SK-N-SH (cell line): ENCODE data around the gene TTC28. TPM values are rescaled to one million over a fixed set of nuclear protein-coding genes. Genes with fewer than 3 reads are reported as not detected.

ENCODE experiments used
- CTCF ChIA-PET: fragments of 300-600, 350-600 bp; formaldehyde crosslinking; extraction: SDS; loops from one replicate; lab custom pipeline; 2021; lab: Yijun Ruan, JAX
- POLR2A ChIA-PET: fragments of 350-600 bp; sonication (Branson Sonifier 250); formaldehyde crosslinking; extraction: SDS; loops from one replicate; lab custom pipeline; 2020; ENCODE audit warnings: antibody characterized with exemption, inconsistent platforms; lab: Yijun Ruan, JAX
- DNase-seq: peaks from one replicate; pipeline ENCODE4 v3.0.0; 2012
- H2AFZ ChIP-seq: fragments of 200-600 bp; sonication (generic); 2 replicates; pipeline ENCODE4 v1.8.1; 2016; ENCODE audit warnings: antibody characterized with exemption, mild to moderate bottlenecking, low read depth
- H3F3A ChIP-seq: fragments of 200-600 bp; sonication (generic); replicated peaks from 2 replicates; pipeline ENCODE3; 2016; ENCODE audit warnings: antibody characterized with exemption, mild to moderate bottlenecking; ENCODE audit not compliant: insufficient read depth
- H3K27ac ChIP-seq, 2 experiments: fragments of 200-500 bp in 1 of 2; fragments of 200-600 bp in 1 of 2; sonication (Bioruptor generic) in 1 of 2; sonication (generic), shearing (Covaris generic) in 1 of 2; 2 replicates each; pipeline versions ENCODE4 v1.5.1 to v1.6.1; 2014 to 2016; ENCODE audit warnings: low read depth in 2 of 2, inconsistent platforms in 1 of 2, low read length in 1 of 2, mild to moderate bottlenecking in 1 of 2, mixed read lengths in 1 of 2
- H3K27me3 ChIP-seq: fragments of 200-600 bp; sonication (generic), shearing (Covaris generic); 2 replicates; pipeline ENCODE4 v1.6.1; 2016; ENCODE audit warnings: mixed run types; ENCODE audit not compliant: insufficient read depth
- H3K36me3 ChIP-seq, 2 experiments: fragments of 200-500 bp in 1 of 2; fragments of 200-600 bp in 1 of 2; sonication (Bioruptor generic) in 1 of 2; sonication (generic) in 1 of 2; replicated peaks in 1 of 2; 2 replicates each; pipeline versions ENCODE3 to v1.5.1; 2014 to 2016; ENCODE audit warnings: low read length in 1 of 2, mild to moderate bottlenecking in 1 of 2; ENCODE audit not compliant: insufficient read depth in 2 of 2, control insufficient read depth in 1 of 2
- H3K4me1 ChIP-seq, 2 experiments: fragments of 200-500 bp in 1 of 2; fragments of 200-600 bp in 1 of 2; sonication (Bioruptor generic) in 1 of 2; sonication (generic), shearing (Covaris generic) in 1 of 2; 2 replicates each; pipeline versions ENCODE4 v1.5.1 to v1.6.1; 2014 to 2016; ENCODE audit warnings: low read depth in 1 of 2, low read length in 1 of 2, mixed run types in 1 of 2; ENCODE audit not compliant: insufficient read depth in 2 of 2, control insufficient read depth in 1 of 2
- H3K4me2 ChIP-seq: fragments of 200-600 bp; sonication (generic), shearing (Covaris generic); 2 replicates; pipeline ENCODE4 v1.6.1; 2017; ENCODE audit warnings: mixed run types
- H3K4me3 ChIP-seq, 2 experiments: fragments of 200-500 bp in 1 of 2; fragments of 200-600 bp in 1 of 2; sonication (Bioruptor generic) in 1 of 2; sonication (generic), shearing (Covaris generic) in 1 of 2; 2 replicates each; pipeline versions ENCODE4 v1.5.1 to v1.8.1; 2014 to 2016; ENCODE audit warnings: low read depth in 2 of 2, inconsistent platforms in 1 of 2, low read length in 1 of 2, mild to moderate bottlenecking in 1 of 2, mixed read lengths in 1 of 2, moderate library complexity in 1 of 2
- H3K79me2 ChIP-seq: fragments of 200-600 bp; sonication (generic); 2 replicates; pipeline ENCODE4 v1.8.1; 2017; ENCODE audit warnings: mild to moderate bottlenecking; ENCODE audit not compliant: insufficient read depth
- H3K9ac ChIP-seq: fragments of 200-600 bp; sonication (generic); 2 replicates; pipeline ENCODE4 v1.6.1; 2017; ENCODE audit warnings: mixed run types
- H3K9me2 ChIP-seq: fragments of 200-600 bp; sonication (generic); 2 replicates; pipeline ENCODE4 v1.6.1; 2017; ENCODE audit warnings: mixed run types
- H3K9me3 ChIP-seq: fragments of 200-600 bp; sonication (generic); 2 replicates; pipeline ENCODE4 v1.6.1; 2017; ENCODE audit warnings: mixed run types, mild to moderate bottlenecking, moderate library complexity
- H4K20me1 ChIP-seq: fragments of 200-600 bp; sonication (generic); 2 replicates; pipeline ENCODE4 v1.6.1; 2017; ENCODE audit warnings: mild to moderate bottlenecking, mixed run types; ENCODE audit not compliant: insufficient read depth
- CHD2 ChIP-seq: fragments of 150-350 bp; IDR thresholded peaks from 2 replicates; pipeline ENCODE4 v1.6.1; 2018; ENCODE audit warnings: low read length; ENCODE audit not compliant: partially characterized antibody
- ELF1 ChIP-seq: IDR thresholded peaks from 2 replicates; pipeline ENCODE4 v1.4.0; 2012
- FOSL2 ChIP-seq: IDR thresholded peaks from 2 replicates; pipeline ENCODE4 v1.4.0; 2012; ENCODE audit warnings: low read depth, mild to moderate bottlenecking, moderate library complexity, borderline replicate concordance
- FOXM1 ChIP-seq: IDR thresholded peaks from 2 replicates; pipeline ENCODE4 v1.4.0; 2012; ENCODE audit warnings: low read depth, mild to moderate bottlenecking
- GATA2 ChIP-seq: sonication (generic); formaldehyde crosslinking; IDR thresholded peaks from 2 replicates; pipeline ENCODE4 v1.5.0; 2020; ENCODE audit warnings: mild to moderate bottlenecking, missing genetic modification reagents
- JUND ChIP-seq: IDR thresholded peaks from 2 replicates; pipeline ENCODE4 v1.4.0; 2012
- MEF2A ChIP-seq: IDR thresholded peaks from 2 replicates; pipeline ENCODE4 v1.4.0; 2012; ENCODE audit warnings: low read depth, borderline replicate concordance
- POLR2AphosphoS5 ChIP-seq: IDR thresholded peaks from 2 replicates; pipeline ENCODE4 v1.6.1; 2012; ENCODE audit warnings: low read depth, low read length
- RAD21 ChIP-seq: IDR thresholded peaks from 2 replicates; pipeline ENCODE4 v1.6.1; 2012; ENCODE audit warnings: mild to moderate bottlenecking, low read length
- RCOR1 ChIP-seq: fragments of 150-350 bp; IDR thresholded peaks from 2 replicates; pipeline ENCODE4 v1.6.1; 2017; ENCODE audit warnings: antibody characterized with exemption, low read length
- RXRA ChIP-seq: IDR thresholded peaks from 2 replicates; pipeline ENCODE4 v1.4.0; 2012; ENCODE audit warnings: low read depth, mild to moderate bottlenecking, borderline replicate concordance
- SMC3 ChIP-seq: IDR thresholded peaks from 2 replicates; pipeline ENCODE4 v1.6.1; 2012; ENCODE audit warnings: low read depth, low read length, improper control_type of control experiment
- TCF12 ChIP-seq: IDR thresholded peaks from 2 replicates; pipeline ENCODE4 v1.4.0; 2012
- TEAD4 ChIP-seq: IDR thresholded peaks from 2 replicates; pipeline ENCODE4 v1.4.0; 2012; ENCODE audit warnings: mild to moderate bottlenecking, borderline replicate concordance; ENCODE audit not compliant: insufficient read depth
- WGBS: methylation state at CpG from one replicate; pipeline ENCODE4 v1.1.6; 2017; ENCODE audit warnings: low lambda C conversion rate; 5-methylcytosine and 5-hydroxymethylcytosine counted together
- polyA plus RNA-seq, 3 experiments: library from polyadenylated mRNA; depleted of rRNA; stranded (reverse); fragments of >200 nt; gene quantifications; 2 replicates each; pipeline ENCODE4 v1.2.3, GENCODE V29; 2012
- TF ChIP-seq, protein P1 (sequence below): IDR thresholded peaks from 2 replicates; pipeline ENCODE4 v1.4.0; 2012; ENCODE audit warnings: low read depth, borderline replicate concordance
- TF ChIP-seq, protein P2 (sequence below): IDR thresholded peaks from 2 replicates; pipeline ENCODE4 v1.6.1; 2012; ENCODE audit warnings: mild to moderate bottlenecking, low read depth, low read length, moderate library complexity
- TF ChIP-seq, protein P3 (sequence below): IDR thresholded peaks from 2 replicates; pipeline ENCODE4 v1.4.0; 2012; ENCODE audit warnings: low read depth, borderline replicate concordance

Gene TTC28
- polyA plus RNA-seq, 1 of the 3 experiments (the other 2 are of a cell fraction), result 5.9 TPM

DNA sequence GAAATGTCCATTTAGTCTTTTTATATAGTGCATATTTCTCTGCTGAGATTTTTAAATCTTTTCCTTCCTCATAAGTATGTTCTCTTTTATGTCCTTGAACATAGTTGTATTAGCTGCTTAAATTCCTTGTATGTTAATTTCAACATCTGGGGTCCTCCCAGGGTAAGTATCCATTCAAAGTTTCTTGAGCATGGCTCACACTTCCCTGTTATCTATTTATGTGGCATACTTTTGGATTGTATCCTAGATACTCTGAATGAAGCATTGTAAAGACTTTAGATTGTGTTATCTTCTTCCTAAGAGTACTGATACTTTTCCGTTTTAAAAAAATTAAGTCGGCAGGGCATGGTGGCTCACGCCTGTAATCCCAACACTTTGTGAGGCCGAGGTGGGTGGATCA, 732.2 kb downstream of the TTC28 start (continued):
- no peak for TF ChIP-seq POLR2AphosphoS5

DNA sequence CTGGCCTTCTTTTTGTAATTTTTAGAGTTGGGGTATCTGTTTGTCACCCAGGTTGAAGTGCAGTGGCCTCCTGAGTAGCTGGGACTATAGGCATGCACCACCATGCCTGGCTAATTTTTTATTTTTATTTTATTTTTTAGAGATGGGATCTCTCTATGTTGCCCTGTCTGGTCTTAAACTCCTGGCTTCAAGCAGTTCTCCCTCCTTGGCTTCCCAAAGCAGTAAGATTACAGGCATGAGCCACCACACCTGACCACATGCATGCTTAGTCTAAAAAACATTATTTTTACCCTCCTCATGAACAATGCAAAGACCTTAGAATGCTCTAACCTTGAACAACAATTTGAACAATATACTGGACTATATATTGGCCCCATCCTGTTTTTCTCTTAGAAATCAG, 738.5 kb downstream of the TTC28 start:
- no peaks in the 10 kb centered on the region for H3K9me3 ChIP-seq
- H3F3A ChIP-seq, result no peaks in the 10 kb centered on the region
- POLR2A ChIA-PET, result no interaction called here
- H3K9me2 ChIP-seq, result no peaks in the 10 kb centered on the region
- no peak overlapping the region for H3K9ac ChIP-seq
- no peak overlapping the region for H3K4me2 ChIP-seq
- peaks cover 0 to 3% of the 10 kb centered on the region in 2 experiments for H3K36me3 ChIP-seq
- H3K4me1 ChIP-seq, result no peaks in the 10 kb centered on the region
- H4K20me1 ChIP-seq, result no peaks in the 10 kb centered on the region
- H3K27ac ChIP-seq, result no peak overlapping the region
- DNase-seq, result no peak
- H3K4me3 ChIP-seq, result no peak overlapping the region
- CTCF ChIA-PET, result no interaction called here
- H3K79me2 ChIP-seq, result no peaks in the 10 kb centered on the region
- TF ChIP-seq CHD2 (no peak), ELF1 (no peak), FOSL2 (no peak), TCF12 (no peak), JUND (no peak), GATA2 (CRISPR knock-in tag) (no peak), RCOR1 (no peak), TEAD4 (no peak)
- TF ChIP-seq, protein P1, sequence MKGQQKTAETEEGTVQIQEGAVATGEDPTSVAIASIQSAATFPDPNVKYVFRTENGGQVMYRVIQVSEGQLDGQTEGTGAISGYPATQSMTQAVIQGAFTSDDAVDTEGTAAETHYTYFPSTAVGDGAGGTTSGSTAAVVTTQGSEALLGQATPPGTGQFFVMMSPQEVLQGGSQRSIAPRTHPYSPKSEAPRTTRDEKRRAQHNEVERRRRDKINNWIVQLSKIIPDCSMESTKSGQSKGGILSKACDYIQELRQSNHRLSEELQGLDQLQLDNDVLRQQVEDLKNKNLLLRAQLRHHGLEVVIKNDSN, result no peak
- TF ChIP-seq, all 33 proteins: peak for 0
- H3K27me3 ChIP-seq, result no peaks in the 10 kb centered on the region
- H2AFZ ChIP-seq, result no peak overlapping the region

DNA sequence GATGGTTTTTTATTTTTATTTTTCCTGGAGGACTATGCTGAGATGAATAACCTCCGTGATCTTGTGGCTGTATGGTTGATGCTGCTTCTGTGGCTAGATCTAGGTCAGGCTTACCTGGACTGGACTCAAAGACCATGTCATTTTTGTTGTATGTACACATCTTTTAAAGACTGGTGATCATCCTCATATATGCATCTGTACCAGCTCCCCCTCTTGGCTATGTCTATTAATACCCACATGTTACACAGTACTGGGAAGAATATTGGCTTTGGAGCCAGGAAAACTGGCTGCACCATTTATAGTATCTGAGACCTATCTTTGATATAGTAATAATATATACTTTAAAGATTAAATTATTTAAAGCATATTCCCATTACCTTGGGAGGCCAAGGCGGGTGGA, 742.2 kb downstream of the TTC28 start:
- Histone ChIP-seq H3F3A (no peaks in the 10 kb centered on the region), H3K36me3 (peaks cover 0 to 3% of the 10 kb centered on the region in 2 experiments), H4K20me1 (no peaks in the 10 kb centered on the region), H3K4me3 (no peak overlapping the region), H3K79me2 (no peaks in the 10 kb centered on the region), H3K9me3 (no peaks in the 10 kb centered on the region), H3K9me2 (no peaks in the 10 kb centered on the region), H3K9ac (no peak overlapping the region), H3K4me1 (no peaks in the 10 kb centered on the region), H2AFZ (no peak overlapping the region), H3K4me2 (no peak overlapping the region), H3K27ac (no peak overlapping the region), H3K27me3 (no peaks in the 10 kb centered on the region)
- POLR2A ChIA-PET, result no interaction called here
- 100% methylated on average over 2 of the region's 2 CpGs for WGBS
- CTCF ChIA-PET, result interaction anchor here (0.7 to 3.0 kb wide), 8 partner anchors 8 to 185 kb away, joined by 3 to 17 read pairs (median 4); partner anchors contain the start of gene PITPNB
- DNase-seq, result peak; percentile 36
- TF ChIP-seq RAD21 (peak; percentile 33; the same call in 1 of the 2 replicates), GATA2 (CRISPR knock-in tag) (no peak)

DNA sequence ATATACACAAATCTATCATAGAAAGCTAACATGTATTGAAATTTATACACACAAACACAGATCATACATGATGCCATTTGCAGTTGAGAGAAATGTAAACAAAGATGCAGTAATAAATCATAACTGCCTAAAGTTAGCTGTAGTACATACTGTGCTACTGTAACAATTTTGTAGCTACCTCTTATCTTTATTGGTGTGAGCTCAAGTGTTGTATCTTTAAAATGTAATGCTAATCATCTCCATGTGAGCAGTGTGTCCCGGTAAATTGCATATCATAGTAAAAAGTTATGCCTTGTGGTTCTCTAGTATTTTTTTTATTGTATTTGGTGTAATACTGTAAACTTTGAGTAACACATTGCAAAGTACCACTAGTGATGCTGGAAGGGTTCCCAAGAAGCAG, 743.7 kb downstream of the TTC28 start:
- H3K79me2 ChIP-seq, result 0 out of 2 replicates have a peak, but pooled peaks cover 5% of the 10 kb centered on the region
- H3K27ac ChIP-seq, result no peak overlapping the region
- no peaks in the 10 kb centered on the region for H3K27me3 ChIP-seq
- H3K9me2 ChIP-seq, result no peaks in the 10 kb centered on the region
- no peak for DNase-seq
- no peaks in the 10 kb centered on the region for H3K9me3 ChIP-seq
- ChIA-PET CTCF (interaction anchor here (0.9 to 3.0 kb wide), 5 partner anchors 9 to 73 kb away, joined by 3 to 17 read pairs (median 5); no protein-coding TSS in a partner anchor), POLR2A (no interaction called here)
- no peaks in the 10 kb centered on the region for H3K36me3 ChIP-seq
- H3F3A ChIP-seq, result no peaks in the 10 kb centered on the region
- H2AFZ ChIP-seq, result no peak overlapping the region
- WGBS, result 92% methylated on average over 1 of the region's 1 CpG
- no peak overlapping the region for H3K9ac ChIP-seq
- no peak overlapping the region for H3K4me2 ChIP-seq
- H3K4me3 ChIP-seq, result no peak overlapping the region
- no peaks in the 10 kb centered on the region for H4K20me1 ChIP-seq
- no peaks in the 10 kb centered on the region for H3K4me1 ChIP-seq
- TF ChIP-seq SMC3 (no peak), GATA2 (CRISPR knock-in tag) (no peak), FOXM1 (no peak), RXRA (no peak), MEF2A (no peak)
- TF ChIP-seq, protein P2, sequence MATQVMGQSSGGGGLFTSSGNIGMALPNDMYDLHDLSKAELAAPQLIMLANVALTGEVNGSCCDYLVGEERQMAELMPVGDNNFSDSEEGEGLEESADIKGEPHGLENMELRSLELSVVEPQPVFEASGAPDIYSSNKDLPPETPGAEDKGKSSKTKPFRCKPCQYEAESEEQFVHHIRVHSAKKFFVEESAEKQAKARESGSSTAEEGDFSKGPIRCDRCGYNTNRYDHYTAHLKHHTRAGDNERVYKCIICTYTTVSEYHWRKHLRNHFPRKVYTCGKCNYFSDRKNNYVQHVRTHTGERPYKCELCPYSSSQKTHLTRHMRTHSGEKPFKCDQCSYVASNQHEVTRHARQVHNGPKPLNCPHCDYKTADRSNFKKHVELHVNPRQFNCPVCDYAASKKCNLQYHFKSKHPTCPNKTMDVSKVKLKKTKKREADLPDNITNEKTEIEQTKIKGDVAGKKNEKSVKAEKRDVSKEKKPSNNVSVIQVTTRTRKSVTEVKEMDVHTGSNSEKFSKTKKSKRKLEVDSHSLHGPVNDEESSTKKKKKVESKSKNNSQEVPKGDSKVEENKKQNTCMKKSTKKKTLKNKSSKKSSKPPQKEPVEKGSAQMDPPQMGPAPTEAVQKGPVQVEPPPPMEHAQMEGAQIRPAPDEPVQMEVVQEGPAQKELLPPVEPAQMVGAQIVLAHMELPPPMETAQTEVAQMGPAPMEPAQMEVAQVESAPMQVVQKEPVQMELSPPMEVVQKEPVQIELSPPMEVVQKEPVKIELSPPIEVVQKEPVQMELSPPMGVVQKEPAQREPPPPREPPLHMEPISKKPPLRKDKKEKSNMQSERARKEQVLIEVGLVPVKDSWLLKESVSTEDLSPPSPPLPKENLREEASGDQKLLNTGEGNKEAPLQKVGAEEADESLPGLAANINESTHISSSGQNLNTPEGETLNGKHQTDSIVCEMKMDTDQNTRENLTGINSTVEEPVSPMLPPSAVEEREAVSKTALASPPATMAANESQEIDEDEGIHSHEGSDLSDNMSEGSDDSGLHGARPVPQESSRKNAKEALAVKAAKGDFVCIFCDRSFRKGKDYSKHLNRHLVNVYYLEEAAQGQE, result no peak
- TF ChIP-seq, protein P3, sequence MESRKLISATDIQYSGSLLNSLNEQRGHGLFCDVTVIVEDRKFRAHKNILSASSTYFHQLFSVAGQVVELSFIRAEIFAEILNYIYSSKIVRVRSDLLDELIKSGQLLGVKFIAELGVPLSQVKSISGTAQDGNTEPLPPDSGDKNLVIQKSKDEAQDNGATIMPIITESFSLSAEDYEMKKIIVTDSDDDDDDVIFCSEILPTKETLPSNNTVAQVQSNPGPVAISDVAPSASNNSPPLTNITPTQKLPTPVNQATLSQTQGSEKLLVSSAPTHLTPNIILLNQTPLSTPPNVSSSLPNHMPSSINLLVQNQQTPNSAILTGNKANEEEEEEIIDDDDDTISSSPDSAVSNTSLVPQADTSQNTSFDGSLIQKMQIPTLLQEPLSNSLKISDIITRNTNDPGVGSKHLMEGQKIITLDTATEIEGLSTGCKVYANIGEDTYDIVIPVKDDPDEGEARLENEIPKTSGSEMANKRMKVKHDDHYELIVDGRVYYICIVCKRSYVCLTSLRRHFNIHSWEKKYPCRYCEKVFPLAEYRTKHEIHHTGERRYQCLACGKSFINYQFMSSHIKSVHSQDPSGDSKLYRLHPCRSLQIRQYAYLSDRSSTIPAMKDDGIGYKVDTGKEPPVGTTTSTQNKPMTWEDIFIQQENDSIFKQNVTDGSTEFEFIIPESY, result no peak
